T-cell (primary cell): ENCODE data around the gene NAPB. TPM values are rescaled to one million over a fixed set of nuclear protein-coding genes. Genes with fewer than 3 reads are reported as not detected.

Source experiments
- ATAC-seq, 4 experiments: fragments of 200-7000 bp in 3 of 4; fragments of 150-1000 bp in 1 of 4; cut with Tn5 transposase; replicated peaks in 1 of 4; 1 replicate in 3 of 4; 2 replicates in 1 of 4; pipeline ENCODE4 v1.10.0; 2021; ENCODE audit warnings: moderate library complexity in 3 of 4, mild to moderate bottlenecking in 2 of 4, moderate number of reproducible peaks in 1 of 4
- CTCF ChIA-PET, 2 donors: fragments of 300-600 bp; sonication (Branson Sonifier 250); formaldehyde crosslinking; loops; one replicate each; lab custom pipeline; 2022; ENCODE audit warnings: antibody characterized with exemption in 2 of 2; lab: Charles Lee
- POLR2A ChIA-PET, 2 donors: fragments of 300-600 bp; sonication (Branson Sonifier 250); formaldehyde crosslinking; loops; one replicate each; lab custom pipeline; 2022; ENCODE audit warnings: antibody characterized with exemption in 2 of 2; lab: Charles Lee
- DNase-seq, 35 experiments: peaks; one replicate each; pipeline versions ENCODE4 v3.0.0 to v3.0.0-alpha.2; 2013 to 2023
- H3K27ac ChIP-seq: one replicate; pipeline ENCODE4 v1.5.1; 2013; ENCODE audit warnings: low read length
- H3K27me3 ChIP-seq, 2 experiments: replicated peaks in 1 of 2; 1 replicate in 1 of 2; 2 replicates in 1 of 2; pipeline versions ENCODE4 v1.6.1 to v1.7.0; 2013; ENCODE audit warnings: low read length in 1 of 2, mixed read lengths in 1 of 2; ENCODE audit not compliant: control insufficient read depth in 2 of 2, insufficient read depth in 2 of 2; ENCODE audit errors: extremely low read depth in 1 of 2
- H3K36me3 ChIP-seq, 2 donors: 1 replicate in 1 of 2; 2 replicates in 1 of 2; pipeline versions ENCODE4 v1.6.1 to v1.7.0; 2013; ENCODE audit warnings: low read length in 1 of 2; ENCODE audit not compliant: control insufficient read depth in 2 of 2, insufficient read depth in 1 of 2; ENCODE audit errors: extremely low read depth in 1 of 2
- H3K4me1 ChIP-seq, 2 experiments: 1 replicate in 1 of 2; 2 replicates in 1 of 2; pipeline versions ENCODE4 v1.6.1 to v1.7.0; 2013; ENCODE audit warnings: low read length in 2 of 2, mixed read lengths in 1 of 2; ENCODE audit not compliant: insufficient read depth in 2 of 2, control insufficient read depth in 1 of 2; ENCODE audit errors: extremely low read depth in 1 of 2
- H3K4me3 ChIP-seq, 2 donors: 1 replicate in 1 of 2; 2 replicates in 1 of 2; pipeline versions ENCODE4 v1.5.1 to v1.7.0; 2013; ENCODE audit warnings: mild to moderate bottlenecking in 2 of 2, low read length in 1 of 2, moderate library complexity in 1 of 2; ENCODE audit not compliant: control insufficient read depth in 1 of 2; ENCODE audit errors: extremely low read depth in 1 of 2
- H3K9me3 ChIP-seq: 2 replicates; pipeline ENCODE4 v1.7.0; 2013
- H3K27ac Mint-ChIP-seq, 2 donors: one replicate each; pipeline ENCODE4 v1.8.0; 2020 to 2021; ENCODE audit warnings: mild to moderate bottlenecking in 2 of 2, mixed read lengths in 2 of 2
- H3K27me3 Mint-ChIP-seq, 2 donors: one replicate each; pipeline ENCODE4 v1.8.0; 2021 to 2022; ENCODE audit warnings: mixed read lengths in 2 of 2
- H3K36me3 Mint-ChIP-seq: one replicate; pipeline ENCODE4 v1.8.0; 2021; ENCODE audit warnings: mixed read lengths
- H3K4me1 Mint-ChIP-seq, 3 donors: one replicate each; pipeline ENCODE4 v1.8.0; 2020 to 2022; ENCODE audit warnings: mixed read lengths in 3 of 3, mild to moderate bottlenecking in 1 of 3
- H3K4me3 Mint-ChIP-seq, 3 donors: one replicate each; pipeline ENCODE4 v1.8.0; 2020 to 2022; ENCODE audit warnings: mild to moderate bottlenecking in 3 of 3, mixed read lengths in 3 of 3, moderate library complexity in 3 of 3
- H3K9me3 Mint-ChIP-seq, 3 donors: one replicate each; pipeline ENCODE4 v1.8.0; 2020 to 2022; ENCODE audit warnings: mixed read lengths in 3 of 3
- WGBS: methylation state at CpG from one replicate; pipeline ENCODE4 v1.1.5; 2013; ENCODE audit warnings: missing lambda C conversion rate; ENCODE audit not compliant: insufficient coverage; 5-methylcytosine and 5-hydroxymethylcytosine counted together
- total RNA-seq, 35 experiments: library from RNA in 6 of 35; stranded (reverse) in 6 of 35; fragments of 120-200 nt in 1 of 35; gene quantifications; one replicate each; pipeline versions ENCODE4 v1.2.1 to v1.2.4 and lab custom pipeline; 2013 to 2026

Gene NAPB
- total RNA-seq, 5 donors from 2014 or later (not counting 1 experiment from before 2014, with no cell fraction given): 10.4 to 14.6 (median 12.2) TPM

DNA sequence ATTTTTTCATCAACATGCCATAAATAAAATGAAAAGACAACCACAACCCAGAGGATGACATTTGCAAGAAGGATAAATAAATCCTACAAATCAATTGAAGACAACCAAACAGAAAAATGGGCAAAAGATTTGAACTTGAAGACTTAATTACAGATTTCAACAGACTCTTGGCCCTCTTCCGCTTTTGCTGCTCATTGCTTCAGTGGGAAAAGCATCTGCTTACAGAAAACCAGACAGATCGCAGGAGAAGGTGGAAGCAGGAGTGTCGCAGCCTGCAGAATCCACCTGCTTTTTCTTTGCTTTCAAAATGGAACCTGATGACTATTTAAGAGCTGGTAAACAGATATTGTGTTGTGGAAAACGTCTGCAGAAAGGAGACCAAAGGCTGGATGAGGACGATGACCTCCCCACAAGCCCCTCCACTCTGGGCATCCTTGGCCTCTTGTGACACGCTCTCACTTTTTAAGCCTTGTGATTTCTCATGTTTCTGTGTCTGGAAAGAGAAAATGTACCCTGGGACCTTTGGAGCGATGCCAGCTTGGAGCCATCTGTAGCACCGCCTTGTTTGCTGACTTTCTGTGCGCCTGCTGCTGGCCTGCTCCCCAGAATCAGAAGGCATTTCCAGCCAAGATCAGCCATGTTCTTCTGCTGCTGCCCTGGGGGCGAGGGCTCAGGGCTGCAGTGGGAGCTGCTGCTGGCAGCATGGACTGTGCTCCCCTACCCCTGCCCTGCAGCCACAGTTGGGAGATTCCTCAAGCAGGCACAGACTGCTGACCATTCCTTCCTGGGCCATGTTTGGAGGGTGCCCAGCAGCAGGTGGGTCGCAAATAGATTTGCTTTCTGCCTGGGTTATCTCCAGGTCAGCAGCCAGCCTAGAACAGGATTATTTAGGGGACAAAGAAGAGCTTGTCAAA, 14.6 kb upstream of the NAPB start:
- Mint-ChIP-seq H3K4me3 (no peak overlapping the region), H3K36me3 (no peaks in the 10 kb centered on the region)

DNA sequence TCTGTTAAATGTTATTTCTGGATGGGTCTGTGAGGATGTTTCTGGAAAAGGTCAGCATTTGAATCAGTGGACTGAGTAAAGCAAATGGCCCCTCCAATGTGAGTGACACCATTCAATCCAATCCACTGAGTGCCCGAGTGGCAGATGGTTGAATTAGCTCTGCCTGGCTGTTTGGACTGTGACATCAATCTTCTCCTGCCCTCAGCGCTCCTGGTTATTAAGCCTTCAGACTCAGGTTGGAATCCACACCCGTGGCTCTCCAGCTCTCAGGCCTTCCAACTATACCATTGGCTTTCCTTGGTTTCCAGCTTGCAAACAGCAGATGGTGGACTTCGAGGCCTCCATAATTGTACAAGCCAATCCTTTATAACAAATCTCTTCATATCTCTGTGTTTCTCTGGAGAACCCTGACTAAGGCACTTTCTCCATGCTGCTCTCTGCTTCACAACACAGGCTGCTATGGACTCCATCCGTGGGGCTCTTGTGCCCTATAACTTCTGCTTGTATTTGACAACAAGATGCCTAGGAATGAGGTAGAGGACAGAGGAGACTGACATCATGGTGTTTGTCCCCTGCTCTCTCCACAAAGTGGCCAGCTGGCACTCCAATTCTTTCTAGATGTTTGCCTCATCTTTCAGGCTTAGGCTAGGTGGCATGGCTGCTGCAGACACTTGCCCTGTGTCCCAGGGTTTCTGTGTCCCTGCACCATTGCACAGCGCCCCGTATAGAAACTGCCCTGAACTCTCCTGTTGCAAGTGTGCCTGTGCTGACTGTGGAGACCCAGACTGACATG, 13.4 kb upstream of the NAPB start:
- Mint-ChIP-seq H3K27ac (no peak overlapping the region), H3K9me3 (no peaks in the 10 kb centered on the region), H3K36me3 (no peaks in the 10 kb centered on the region), H3K4me1 (no peaks in the 10 kb centered on the region), H3K27me3 (no peaks in the 10 kb centered on the region), H3K4me3 (no peak overlapping the region)
- Histone ChIP-seq H3K9me3 (no peaks in the 10 kb centered on the region), H3K36me3 (no peaks in the 10 kb centered on the region), H3K4me3 (no peak overlapping the region), H3K4me1 (no peaks in the 10 kb centered on the region), H3K27ac (no peak overlapping the region), H3K27me3 (no peaks in the 10 kb centered on the region)
- WGBS: 75% methylated on average over 5 of the region's 7 CpGs
- ATAC-seq (no peak), DNase-seq (no peak)
- POLR2A ChIA-PET: no interaction called here
- CTCF ChIA-PET: no interaction called here

More for the DNA sequence above, 14.6 kb upstream of the NAPB start:
- ATAC-seq: no peak
- Mint-ChIP-seq H3K27ac (no peak overlapping the region), H3K27me3 (no peaks in the 10 kb centered on the region), H3K9me3 (no peaks in the 10 kb centered on the region), H3K4me1 (no peaks in the 10 kb centered on the region)
- Histone ChIP-seq H3K27me3 (no peaks in the 10 kb centered on the region), H3K27ac (no peak overlapping the region), H3K4me1 (no peaks in the 10 kb centered on the region), H3K36me3 (no peaks in the 10 kb centered on the region), H3K9me3 (no peaks in the 10 kb centered on the region), H3K4me3 (no peak overlapping the region)
- CTCF ChIA-PET: no interaction called here
- DNase-seq: no peak
- POLR2A ChIA-PET: no interaction called here
- 77% methylated on average over 5 of the region's 11 CpGs for WGBS

DNA sequence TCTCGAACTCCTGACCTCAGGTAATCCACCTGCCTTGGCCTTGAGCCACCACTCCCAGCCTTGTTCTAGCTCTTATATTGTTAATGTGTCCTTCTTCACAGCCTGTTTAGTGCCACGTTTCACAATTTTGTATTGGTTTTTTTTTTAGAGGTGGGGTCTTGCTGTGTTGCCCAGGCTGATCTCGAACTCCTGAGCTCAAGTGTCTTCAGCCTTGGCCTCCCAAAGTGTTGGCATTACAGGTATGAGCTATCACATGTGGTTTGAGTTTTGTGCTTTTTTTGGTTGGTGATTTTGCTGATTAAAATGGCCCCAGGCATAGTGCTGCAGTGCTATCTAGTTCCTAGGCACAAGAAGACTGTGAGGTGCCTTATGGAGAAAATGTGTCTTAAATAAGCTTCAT, 12.3 kb upstream of the NAPB start:
- ChIA-PET CTCF (no interaction called here), POLR2A (no interaction called here)
- WGBS: 48% methylated on average over 3 of the region's 3 CpGs
- Histone ChIP-seq H3K9me3 (no peaks in the 10 kb centered on the region), H3K4me1 (no peaks in the 10 kb centered on the region), H3K27me3 (no peaks in the 10 kb centered on the region), H3K27ac (no peak overlapping the region), H3K36me3 (no peaks in the 10 kb centered on the region), H3K4me3 (no peak overlapping the region)
- Mint-ChIP-seq H3K9me3 (no peaks in the 10 kb centered on the region), H3K27me3 (no peaks in the 10 kb centered on the region), H3K4me1 (no peaks in the 10 kb centered on the region), H3K27ac (no peak overlapping the region), H3K4me3 (no peak overlapping the region), H3K36me3 (no peaks in the 10 kb centered on the region)
- ATAC-seq: no peak
- no peak for DNase-seq

GRCh38 chr20:23425129-23425528, 3.8 kb upstream of the NAPB start:
- H3K4me3 ChIP-seq: no peak overlapping the region
- no peaks in the 10 kb centered on the region for H3K36me3 Mint-ChIP-seq
- peaks cover 8 to 28% (median 19%) of the 10 kb centered on the region in 3 donors for H3K4me1 Mint-ChIP-seq
- WGBS: 82% methylated on average over 8 of the region's 9 CpGs
- H3K27me3 ChIP-seq: peaks cover 0 to 4% of the 10 kb centered on the region in 2 experiments
- ATAC-seq (no peak), DNase-seq (no peak)
- CTCF ChIA-PET: no interaction called here
- no peaks in the 10 kb centered on the region for H3K36me3 ChIP-seq
- H3K27ac Mint-ChIP-seq: no peak overlapping the region
- peaks cover 0 to 6% of the 10 kb centered on the region in 2 donors for H3K27me3 Mint-ChIP-seq
- no peak overlapping the region for H3K4me3 Mint-ChIP-seq
- H3K4me1 ChIP-seq: peaks cover 10 to 11% of the 10 kb centered on the region in 2 experiments
- POLR2A ChIA-PET: no interaction called here
- no peaks in the 10 kb centered on the region for H3K9me3 ChIP-seq
- H3K9me3 Mint-ChIP-seq: no peaks in the 10 kb centered on the region
- no peak overlapping the region for H3K27ac ChIP-seq

DNA sequence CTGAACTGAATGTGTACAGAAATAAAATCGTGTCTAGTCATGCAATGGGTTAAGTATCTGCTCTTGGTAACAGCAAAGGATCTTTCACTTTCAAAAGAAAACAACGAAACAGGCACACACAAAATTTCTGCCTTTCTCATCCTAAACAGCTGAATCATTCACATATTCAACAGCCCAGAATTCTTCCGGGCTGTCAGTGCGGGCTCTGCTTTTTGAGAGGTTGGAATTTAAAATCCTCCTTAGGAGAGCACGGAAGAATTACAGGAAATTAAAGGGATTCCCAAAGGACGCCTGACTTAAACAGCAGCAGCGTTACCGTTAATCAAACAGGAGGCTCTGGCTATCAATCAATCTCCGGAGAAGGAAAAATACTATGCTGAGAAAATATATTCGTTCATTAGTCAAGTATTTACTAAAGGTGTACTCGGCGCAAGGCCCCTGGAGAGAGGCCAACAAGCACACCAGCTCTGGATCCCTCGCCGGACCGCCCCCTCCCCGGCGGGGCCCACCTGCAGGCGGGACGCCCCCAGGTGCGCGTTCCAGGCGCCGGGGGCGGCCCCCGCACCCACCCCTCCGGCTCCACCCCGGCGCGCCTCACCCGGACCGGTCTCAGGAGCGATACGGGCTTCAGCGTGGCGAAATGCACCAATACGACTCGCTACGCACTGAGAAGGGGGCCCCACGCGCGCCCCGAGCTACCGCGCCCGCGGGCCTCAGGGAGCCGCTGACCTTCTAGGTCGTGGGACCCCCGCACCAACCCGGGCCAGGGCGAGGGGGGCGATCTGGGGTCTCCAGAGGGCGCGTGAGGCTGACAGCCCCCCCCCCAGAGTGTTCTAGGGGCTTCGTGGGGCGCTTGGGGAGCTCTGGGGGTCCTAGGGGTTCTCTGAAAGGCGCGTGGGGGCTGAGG, 1.0 kb downstream of the NAPB start:
- no peaks in the 10 kb centered on the region for H3K36me3 ChIP-seq
- peaks cover 0 to 6% of the 10 kb centered on the region in 2 donors for H3K27me3 Mint-ChIP-seq
- peak overlapping the region; percentile 75 to 98 for H3K4me3 ChIP-seq
- DNase-seq (peak in 26 of 35 experiments; percentile 3 to 52 (median 21)), ATAC-seq (peak in 3 of 4 experiments; percentile 15 to 24 (median 18))
- H3K4me1 Mint-ChIP-seq: peaks cover 43 to 70% (median 48%) of the 10 kb centered on the region in 3 donors
- peak overlapping the region; percentile 89 to 93 (median 91) for H3K4me3 Mint-ChIP-seq
- H3K27ac ChIP-seq: peak overlapping the region; percentile 66
- H3K9me3 Mint-ChIP-seq: no peaks in the 10 kb centered on the region
- peaks cover 5% of the 10 kb centered on the region for H3K36me3 Mint-ChIP-seq
- ChIA-PET CTCF (interaction anchor here (0.6 to 2.3 kb wide), 7 partner anchors 9 to 187 kb away, joined by 3 to 38 read pairs (median 4); partner anchors contain the start of gene NXT1 (in 1 of the 2)), POLR2A (interaction anchor here (0.6 to 2.6 kb wide), 5 partner anchors 13 to 162 kb away, joined by 3 to 17 read pairs (median 3); partner anchors contain the start of gene NXT1 (in 1 of the 2))
- 0% methylated on average over 45 of the region's 58 CpGs for WGBS
- H3K27me3 ChIP-seq: peaks cover 0 to 4% of the 10 kb centered on the region in 2 experiments
- H3K27ac Mint-ChIP-seq: peak overlapping the region; percentile 90
- peaks cover 21 to 25% of the 10 kb centered on the region in 2 experiments for H3K4me1 ChIP-seq
- no peaks in the 10 kb centered on the region for H3K9me3 ChIP-seq
